T-cell (primary cell): ENCODE measurements around the gene CLCNKB. TPM values are rescaled to one million over a fixed set of nuclear protein-coding genes. Genes with fewer than 3 reads are reported as not detected.

ENCODE experiments used
- ATAC-seq, 4 experiments: fragments of 200-7000 bp in 3 of 4; fragments of 150-1000 bp in 1 of 4; cut with Tn5 transposase; replicated peaks in 1 of 4; 1 replicate in 3 of 4; 2 replicates in 1 of 4; pipeline ENCODE4 v1.10.0; 2021; ENCODE audit warnings: moderate library complexity in 3 of 4, mild to moderate bottlenecking in 2 of 4, moderate number of reproducible peaks in 1 of 4
- CTCF ChIA-PET, 2 donors: fragments of 300-600 bp; sonication (Branson Sonifier 250); formaldehyde crosslinking; loops; one replicate each; lab custom pipeline; 2022; ENCODE audit warnings: antibody characterized with exemption in 2 of 2; lab: Charles Lee
- POLR2A ChIA-PET, 2 donors: fragments of 300-600 bp; sonication (Branson Sonifier 250); formaldehyde crosslinking; loops; one replicate each; lab custom pipeline; 2022; ENCODE audit warnings: antibody characterized with exemption in 2 of 2; lab: Charles Lee
- DNase-seq, 35 experiments: peaks; one replicate each; pipeline versions ENCODE4 v3.0.0 to v3.0.0-alpha.2; 2013 to 2023
- H3K27ac ChIP-seq: one replicate; pipeline ENCODE4 v1.5.1; 2013; ENCODE audit warnings: low read length
- H3K27me3 ChIP-seq, 2 experiments: replicated peaks in 1 of 2; 1 replicate in 1 of 2; 2 replicates in 1 of 2; pipeline versions ENCODE4 v1.6.1 to v1.7.0; 2013; ENCODE audit warnings: low read length in 1 of 2, mixed read lengths in 1 of 2; ENCODE audit not compliant: control insufficient read depth in 2 of 2, insufficient read depth in 2 of 2; ENCODE audit errors: extremely low read depth in 1 of 2
- H3K36me3 ChIP-seq, 2 donors: 1 replicate in 1 of 2; 2 replicates in 1 of 2; pipeline versions ENCODE4 v1.6.1 to v1.7.0; 2013; ENCODE audit warnings: low read length in 1 of 2; ENCODE audit not compliant: control insufficient read depth in 2 of 2, insufficient read depth in 1 of 2; ENCODE audit errors: extremely low read depth in 1 of 2
- H3K4me1 ChIP-seq, 2 experiments: 1 replicate in 1 of 2; 2 replicates in 1 of 2; pipeline versions ENCODE4 v1.6.1 to v1.7.0; 2013; ENCODE audit warnings: low read length in 2 of 2, mixed read lengths in 1 of 2; ENCODE audit not compliant: insufficient read depth in 2 of 2, control insufficient read depth in 1 of 2; ENCODE audit errors: extremely low read depth in 1 of 2
- H3K4me3 ChIP-seq, 2 donors: 1 replicate in 1 of 2; 2 replicates in 1 of 2; pipeline versions ENCODE4 v1.5.1 to v1.7.0; 2013; ENCODE audit warnings: mild to moderate bottlenecking in 2 of 2, low read length in 1 of 2, moderate library complexity in 1 of 2; ENCODE audit not compliant: control insufficient read depth in 1 of 2; ENCODE audit errors: extremely low read depth in 1 of 2
- H3K9me3 ChIP-seq: 2 replicates; pipeline ENCODE4 v1.7.0; 2013
- H3K27ac Mint-ChIP-seq, 2 donors: one replicate each; pipeline ENCODE4 v1.8.0; 2020 to 2021; ENCODE audit warnings: mild to moderate bottlenecking in 2 of 2, mixed read lengths in 2 of 2
- H3K27me3 Mint-ChIP-seq, 2 donors: one replicate each; pipeline ENCODE4 v1.8.0; 2021 to 2022; ENCODE audit warnings: mixed read lengths in 2 of 2
- H3K36me3 Mint-ChIP-seq: one replicate; pipeline ENCODE4 v1.8.0; 2021; ENCODE audit warnings: mixed read lengths
- H3K4me1 Mint-ChIP-seq, 3 donors: one replicate each; pipeline ENCODE4 v1.8.0; 2020 to 2022; ENCODE audit warnings: mixed read lengths in 3 of 3, mild to moderate bottlenecking in 1 of 3
- H3K4me3 Mint-ChIP-seq, 3 donors: one replicate each; pipeline ENCODE4 v1.8.0; 2020 to 2022; ENCODE audit warnings: mild to moderate bottlenecking in 3 of 3, mixed read lengths in 3 of 3, moderate library complexity in 3 of 3
- H3K9me3 Mint-ChIP-seq, 3 donors: one replicate each; pipeline ENCODE4 v1.8.0; 2020 to 2022; ENCODE audit warnings: mixed read lengths in 3 of 3
- WGBS: methylation state at CpG from one replicate; pipeline ENCODE4 v1.1.5; 2013; ENCODE audit warnings: missing lambda C conversion rate; ENCODE audit not compliant: insufficient coverage; 5-methylcytosine and 5-hydroxymethylcytosine counted together
- total RNA-seq, 35 experiments: library from RNA in 6 of 35; stranded (reverse) in 6 of 35; fragments of 120-200 nt in 1 of 35; gene quantifications; one replicate each; pipeline versions ENCODE4 v1.2.1 to v1.2.4 and lab custom pipeline; 2013 to 2026

CLCNKB gene
- total RNA-seq, 5 donors from 2014 or later (not counting 1 experiment from before 2014, with no cell fraction given), result not detected

DNA sequence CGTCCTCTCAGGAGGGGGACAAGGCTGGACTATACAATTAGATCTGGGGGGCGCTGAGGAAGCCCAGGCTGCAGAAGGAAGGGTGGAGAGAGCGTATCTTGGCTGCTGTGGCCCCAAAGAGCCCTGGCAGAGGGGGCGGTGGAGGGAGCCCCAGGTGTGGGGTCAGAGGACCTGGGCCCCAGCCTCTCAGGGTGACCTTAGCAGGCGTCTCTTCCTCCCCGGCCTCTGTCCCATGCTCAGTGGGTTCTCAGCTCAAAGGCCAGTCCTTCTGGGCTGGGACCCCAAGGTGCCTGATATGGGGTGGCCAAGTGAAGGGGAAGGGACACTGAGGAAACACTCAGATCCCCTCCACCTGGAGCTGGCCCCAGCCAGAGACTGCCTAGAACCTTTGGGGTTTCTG is 28.0 kb downstream of the CLCNKB start:
- H3K27ac Mint-ChIP-seq, result no peak overlapping the region

DNA sequence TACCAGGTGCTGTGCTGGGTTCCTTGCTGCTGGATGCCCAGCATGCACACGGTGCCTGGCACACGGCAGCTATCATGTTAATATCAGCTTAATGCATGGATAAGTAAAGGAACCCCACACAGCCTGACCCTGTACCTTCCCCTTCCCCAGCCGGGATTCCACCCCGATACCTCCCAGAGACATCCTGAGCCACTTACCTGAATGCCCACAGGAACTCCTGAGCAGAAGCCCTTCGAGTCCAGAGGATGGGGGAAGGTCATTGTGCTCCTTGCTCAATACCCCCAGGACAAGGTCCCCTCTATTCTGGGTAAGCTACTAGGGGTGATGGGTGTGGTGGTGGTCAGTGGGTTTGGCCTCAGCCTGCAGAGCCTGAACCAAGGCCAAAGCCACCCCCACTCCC is 28.5 kb downstream of the CLCNKB start:
- POLR2A ChIA-PET, result no interaction called here
- peak overlapping the region in 2 of 3 donors; percentile 28 to 41 for H3K4me3 Mint-ChIP-seq
- H3K27me3 ChIP-seq, result peaks cover 0 to 54% of the 10 kb centered on the region in 2 experiments
- no peak overlapping the region for H3K4me3 ChIP-seq
- H3K36me3 ChIP-seq, result no peaks in the 10 kb centered on the region
- no peak overlapping the region for H3K27ac Mint-ChIP-seq
- no peaks in the 10 kb centered on the region for H3K9me3 ChIP-seq
- no peak for DNase-seq
- peaks cover 14 to 31% (median 19%) of the 10 kb centered on the region in 3 donors for H3K4me1 Mint-ChIP-seq
- H3K4me1 ChIP-seq, result peaks cover 0 to 34% of the 10 kb centered on the region in 2 experiments
- CTCF ChIA-PET, result interaction anchor here in 1 of 2 donors (0.6 kb wide), 1 partner anchor 284 kb away, joined by 3 read pairs; no protein-coding TSS in a partner anchor
- ATAC-seq, result no peak
- no peaks in the 10 kb centered on the region for H3K9me3 Mint-ChIP-seq
- WGBS, result no CpG with 5 or more reads among the region's 5 CpGs
- peaks cover 10 to 14% of the 10 kb centered on the region in 2 donors for H3K27me3 Mint-ChIP-seq
- H3K36me3 Mint-ChIP-seq, result no peaks in the 10 kb centered on the region
- no peak overlapping the region for H3K27ac ChIP-seq

More for the DNA sequence above, 28.0 kb downstream of the CLCNKB start:
- DNase-seq (no peak), ATAC-seq (no peak)
- ChIA-PET CTCF (interaction anchor here in 1 of 2 donors (0.6 kb wide), 1 partner anchor 285 kb away, joined by 3 read pairs; no protein-coding TSS in a partner anchor), POLR2A (no interaction called here)
- Mint-ChIP-seq H3K4me3 (peak overlapping the region in 1 of 3 donors; percentile 41), H3K4me1 (peaks cover 14 to 31% (median 19%) of the 10 kb centered on the region in 3 donors), H3K27me3 (peaks cover 10 to 14% of the 10 kb centered on the region in 2 donors), H3K36me3 (no peaks in the 10 kb centered on the region), H3K9me3 (no peaks in the 10 kb centered on the region)
- H3K9me3 ChIP-seq, result no peaks in the 10 kb centered on the region
- H3K36me3 ChIP-seq, result no peaks in the 10 kb centered on the region
- H3K27ac ChIP-seq, result no peak overlapping the region
- no peak overlapping the region for H3K4me3 ChIP-seq
- 97% methylated on average over 5 of the region's 6 CpGs for WGBS
- peaks cover 0 to 50% of the 10 kb centered on the region in 2 experiments for H3K27me3 ChIP-seq
- H3K4me1 ChIP-seq, result peaks cover 0 to 34% of the 10 kb centered on the region in 2 experiments

DNA sequence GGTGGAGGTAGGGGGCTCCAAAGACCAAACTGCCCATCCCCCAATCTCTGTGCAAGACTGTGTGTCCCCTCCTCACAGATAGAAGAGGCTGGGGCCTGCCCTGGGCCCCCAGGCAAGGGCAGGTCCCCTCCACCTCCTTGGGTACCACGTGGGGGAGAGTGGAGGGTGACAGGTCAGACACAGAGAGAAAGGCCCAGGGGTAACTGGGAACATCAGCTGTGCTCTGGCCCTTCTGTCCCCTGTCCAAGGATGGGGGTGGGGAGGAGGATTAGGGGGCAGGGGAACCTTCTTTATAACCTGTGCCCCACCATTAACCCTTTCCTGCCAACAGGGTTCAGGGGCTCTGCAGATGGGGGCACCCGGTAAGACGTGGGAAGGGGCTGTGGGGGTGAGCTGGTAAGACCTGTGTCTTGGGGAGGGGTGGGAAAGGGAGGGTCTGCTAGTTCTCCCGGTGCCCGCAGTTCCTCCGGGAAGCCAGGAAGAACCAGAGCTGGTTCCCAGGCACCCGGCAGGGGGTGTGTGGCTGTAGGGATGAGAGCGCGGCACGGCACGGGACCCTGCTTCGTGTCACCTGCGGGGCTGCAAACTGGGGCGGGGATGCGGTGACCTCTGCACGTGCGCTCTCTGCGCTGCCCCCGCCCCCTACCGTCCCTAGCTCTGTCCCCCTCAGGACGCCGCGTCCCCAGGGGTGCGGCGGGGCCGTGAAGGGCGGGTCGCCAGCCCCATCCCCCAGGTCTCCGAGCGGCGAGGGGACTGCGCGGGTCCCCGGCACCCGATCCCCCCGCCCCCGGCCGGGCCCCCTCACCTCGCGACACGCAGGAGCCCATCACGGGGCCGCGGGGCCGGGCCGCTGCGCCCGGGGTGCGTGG is 29.3 kb downstream of the CLCNKB start:
- H3K27me3 ChIP-seq, result peaks cover 0 to 56% of the 10 kb centered on the region in 2 experiments
- peaks cover 14 to 35% (median 19%) of the 10 kb centered on the region in 3 donors for H3K4me1 Mint-ChIP-seq
- no peaks in the 10 kb centered on the region for H3K36me3 ChIP-seq
- POLR2A ChIA-PET, result no interaction called here
- peaks cover 0 to 36% of the 10 kb centered on the region in 2 experiments for H3K4me1 ChIP-seq
- peak overlapping the region in 2 of 3 donors; percentile 41 to 43 for H3K4me3 Mint-ChIP-seq
- 4% methylated on average over 46 of the region's 49 CpGs for WGBS
- no peak overlapping the region for H3K27ac Mint-ChIP-seq
- no peaks in the 10 kb centered on the region for H3K9me3 Mint-ChIP-seq
- peak; percentile 8 to 37 (median 23) for ATAC-seq
- no peak for DNase-seq
- no peaks in the 10 kb centered on the region for H3K9me3 ChIP-seq
- CTCF ChIA-PET, result interaction anchor here in 1 of 2 donors (1.1 to 1.3 kb wide), 2 partner anchors 144 to 172 kb away, joined by 3 to 4 read pairs; no protein-coding TSS in a partner anchor
- H3K36me3 Mint-ChIP-seq, result no peaks in the 10 kb centered on the region
- no peak overlapping the region for H3K4me3 ChIP-seq
- peaks cover 10 to 14% of the 10 kb centered on the region in 2 donors for H3K27me3 Mint-ChIP-seq
- no peak overlapping the region for H3K27ac ChIP-seq

DNA sequence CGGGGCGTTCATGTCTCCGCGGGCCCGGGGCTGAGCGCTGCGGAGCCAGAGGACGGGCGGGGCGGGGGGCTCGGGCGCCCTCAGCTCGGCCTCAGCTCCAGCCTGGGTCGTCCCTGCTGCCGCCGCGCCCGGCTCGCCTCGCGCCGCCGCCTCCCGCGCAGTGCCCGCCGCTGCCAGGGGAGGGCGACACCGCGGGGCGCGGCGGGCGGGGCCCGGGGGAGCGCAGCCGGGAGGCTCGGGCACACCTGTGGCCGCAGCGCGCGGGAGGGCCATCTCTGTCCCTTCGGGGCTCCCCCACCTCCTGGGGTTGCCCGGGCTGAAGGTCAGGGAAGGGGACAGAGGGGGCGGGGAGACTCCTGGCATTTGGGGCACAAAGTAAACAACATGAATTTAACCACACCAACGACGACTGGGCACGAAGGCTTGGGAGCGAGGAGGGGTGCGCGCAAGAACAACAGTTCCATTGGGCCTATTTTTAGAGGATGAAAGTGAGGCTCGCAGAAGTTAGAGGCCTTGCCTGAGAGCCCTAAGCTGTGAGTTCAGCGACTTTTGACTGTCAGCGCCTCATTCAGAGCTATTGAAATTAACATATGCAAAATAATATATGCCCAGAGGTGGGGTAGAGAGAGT is 30.0 kb downstream of the CLCNKB start, which contains the start of gene FAM131C:
TSS of gene FAM131C (minus strand) at position 162 of the 630 bp plus-strand sequence. CDS start 209 bp downstream, outside the sequence.
- H3K9me3 ChIP-seq, result no peaks in the 10 kb centered on the region
- CTCF ChIA-PET, result interaction anchor here (0.6 to 1.3 kb wide), 3 partner anchors 20 to 171 kb away, joined by 3 to 4 read pairs (median 4); no protein-coding TSS in a partner anchor
- WGBS, result 1% methylated on average over 47 of the region's 54 CpGs
- Mint-ChIP-seq H3K27me3 (peaks cover 10 to 14% of the 10 kb centered on the region in 2 donors), H3K4me3 (peak within 1 kb of the TSS; percentile 68 to 79 (median 74)), H3K4me1 (peaks cover 14 to 35% (median 19%) of the 10 kb centered on the region in 3 donors), H3K9me3 (no peaks in the 10 kb centered on the region), H3K36me3 (no peaks in the 10 kb centered on the region), H3K27ac (peak within 1 kb of the TSS in 1 of 2 donors; percentile 6)
- H3K4me3 ChIP-seq, result peak within 1 kb of the TSS; percentile 25 to 28
- peaks cover 0 to 56% of the 10 kb centered on the region in 2 experiments for H3K27me3 ChIP-seq
- DNase-seq, result peak in 20 of 35 experiments; percentile 9 to 69 (median 26)
- POLR2A ChIA-PET, result no interaction called here
- peaks cover 0 to 43% of the 10 kb centered on the region in 2 experiments for H3K4me1 ChIP-seq
- no peak within 1 kb of the TSS for H3K27ac ChIP-seq
- ATAC-seq, result peak; percentile 89 to 92 (median 90)
- H3K36me3 ChIP-seq, result no peaks in the 10 kb centered on the region

DNA sequence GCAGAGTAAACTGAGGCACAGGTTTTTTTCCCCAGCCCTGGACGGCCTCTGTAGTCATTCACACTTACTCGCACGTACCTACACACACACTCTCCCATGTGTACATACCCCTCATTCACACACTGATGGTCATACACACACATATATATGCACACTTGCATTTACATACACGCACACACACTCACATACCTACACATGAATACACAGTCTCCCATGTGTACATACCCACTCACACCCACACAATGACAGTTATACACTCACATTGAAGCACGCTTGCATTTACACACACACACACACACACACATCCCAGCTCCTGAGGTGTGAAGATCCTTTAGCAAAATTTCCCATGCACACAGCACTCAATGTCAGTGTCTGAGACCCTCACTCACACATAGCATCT is 30.6 kb downstream of the CLCNKB start:
- Mint-ChIP-seq H3K4me1 (peaks cover 19 to 40% (median 24%) of the 10 kb centered on the region in 3 donors), H3K4me3 (peak overlapping the region; percentile 68 to 79 (median 74)), H3K27me3 (peaks cover 10 to 14% of the 10 kb centered on the region in 2 donors), H3K9me3 (no peaks in the 10 kb centered on the region), H3K36me3 (no peaks in the 10 kb centered on the region), H3K27ac (no peak overlapping the region)
- Histone ChIP-seq H3K27ac (no peak overlapping the region), H3K4me1 (peaks cover 0 to 50% of the 10 kb centered on the region in 2 experiments), H3K36me3 (no peaks in the 10 kb centered on the region), H3K9me3 (no peaks in the 10 kb centered on the region), H3K27me3 (peaks cover 0 to 56% of the 10 kb centered on the region in 2 experiments), H3K4me3 (no peak overlapping the region)
- WGBS, result 90% methylated on average over 5 of the region's 5 CpGs
- ChIA-PET POLR2A (no interaction called here), CTCF (no interaction called here)
- ATAC-seq (no peak), DNase-seq (no peak)
